ENCODE results near the gene MASP2. TPM values are rescaled to one million over a fixed set of nuclear protein-coding genes. Genes with fewer than 3 reads are reported as not detected.

The MASP2 gene
- polyA plus RNA-seq, 1 of the 3 experiments (the other 2 are of a cell fraction) = not detected

DNA sequence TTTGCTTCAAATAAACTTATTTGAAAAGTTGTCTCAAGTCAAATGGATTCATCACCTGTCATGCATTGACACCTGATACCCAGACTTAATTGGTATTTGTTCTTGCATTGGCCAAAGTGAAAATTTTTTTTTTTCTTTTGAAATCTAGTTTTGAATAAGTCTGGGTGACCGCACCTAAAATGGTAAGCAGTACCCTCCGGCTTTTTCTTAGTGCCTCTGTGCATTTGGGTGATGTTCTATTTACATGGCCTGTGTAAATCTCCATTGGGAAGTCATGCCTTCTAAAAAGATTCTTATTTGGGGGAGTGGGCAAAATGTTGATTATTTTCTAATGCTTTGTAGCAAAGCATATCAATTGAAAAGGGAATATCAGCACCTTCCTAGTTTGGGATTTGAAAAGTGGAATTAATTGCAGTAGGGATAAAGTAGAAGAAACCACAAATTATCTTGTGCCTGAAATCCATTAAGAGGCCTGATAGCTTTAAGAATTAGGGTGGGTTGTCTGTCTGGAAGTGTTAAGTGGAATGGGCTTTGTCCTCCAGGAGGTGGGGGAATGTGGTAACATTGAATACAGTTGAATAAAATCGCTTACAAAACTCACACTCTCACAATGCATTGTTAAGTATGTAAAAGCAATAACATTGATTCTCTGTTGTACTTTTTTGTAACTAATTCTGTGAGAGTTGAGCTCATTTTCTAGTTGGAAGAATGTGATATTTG lies 22.7 kb downstream of the MASP2 start:
- peaks cover 68 to 75% of the 10 kb centered on the region in 2 experiments for H3K36me3 ChIP-seq (replicated peaks in 1 of 2; ENCODE audit: control insufficient read depth in 1 of 2, insufficient read depth in 2 of 2, low read length in 1 of 2)
- no peak overlapping the region for H3K4me3 ChIP-seq (ENCODE audit: low read depth in 2 of 2, low read length in 1 of 2)
- H3K27ac ChIP-seq (ENCODE audit: low read depth in 2 of 2, low read length in 1 of 2) = no peak overlapping the region
- POLR2A ChIA-PET = no interaction called here
- H2AFZ ChIP-seq (ENCODE audit: low read depth) = no peak overlapping the region
- CTCF ChIA-PET = interaction anchor here (0.7 kb wide), 1 partner anchor 13 kb away, joined by 3 read pairs; no protein-coding TSS in a partner anchor
- no peaks in the 10 kb centered on the region for H3K9me3 ChIP-seq
- no peaks in the 10 kb centered on the region for H3K27me3 ChIP-seq (ENCODE audit: insufficient read depth)
- WGBS (ENCODE audit: low lambda C conversion rate) = 95% methylated on average over 3 of the region's 3 CpGs
- no peak overlapping the region for H3K9ac ChIP-seq
- H4K20me1 ChIP-seq (ENCODE audit: insufficient read depth) = peaks cover 23% of the 10 kb centered on the region
- TF ChIP-seq, protein P1, sequence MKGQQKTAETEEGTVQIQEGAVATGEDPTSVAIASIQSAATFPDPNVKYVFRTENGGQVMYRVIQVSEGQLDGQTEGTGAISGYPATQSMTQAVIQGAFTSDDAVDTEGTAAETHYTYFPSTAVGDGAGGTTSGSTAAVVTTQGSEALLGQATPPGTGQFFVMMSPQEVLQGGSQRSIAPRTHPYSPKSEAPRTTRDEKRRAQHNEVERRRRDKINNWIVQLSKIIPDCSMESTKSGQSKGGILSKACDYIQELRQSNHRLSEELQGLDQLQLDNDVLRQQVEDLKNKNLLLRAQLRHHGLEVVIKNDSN (IDR thresholded peaks at IDR 0.05; ENCODE audit: borderline replicate concordance, low read depth) = no peak
- no peak for TF ChIP-seq CHD2 (IDR thresholded peaks at IDR 0.05; ENCODE audit: low read length, partially characterized antibody)
- TF ChIP-seq SIN3A (IDR thresholded peaks at IDR 0.05; ENCODE audit: borderline replicate concordance, low read depth, low read length) = no peak
- TF ChIP-seq POLR2AphosphoS5 (IDR thresholded peaks at IDR 0.05; ENCODE audit: low read depth, low read length) = no peak
- no peak for TF ChIP-seq REST (IDR thresholded peaks at IDR 0.05; ENCODE audit: low read depth, low read length)
- no peak for TF ChIP-seq EZH2phosphoT487 (IDR thresholded peaks at IDR 0.05; ENCODE audit: borderline replicate concordance, low read depth)
- TF ChIP-seq FOXM1 (IDR thresholded peaks at IDR 0.05; ENCODE audit: low read depth) = no peak
- no peak for TF ChIP-seq EP300 (IDR thresholded peaks at IDR 0.05; ENCODE audit: borderline replicate concordance in 1 of 2, low read depth in 1 of 2, low read length in 1 of 2)
- TF ChIP-seq MAX (IDR thresholded peaks at IDR 0.05; ENCODE audit: low read depth) = no peak
- TF ChIP-seq RFX5 (IDR thresholded peaks at IDR 0.05; ENCODE audit: low read length) = no peak
- peaks cover 21% of the 10 kb centered on the region; the same call in 1 of the 2 replicates for H3K79me2 ChIP-seq (ENCODE audit: insufficient read depth)
- H3K4me2 ChIP-seq = no peak overlapping the region
- no peak for DNase-seq
- H3K4me1 ChIP-seq (ENCODE audit: control insufficient read depth in 1 of 2, insufficient read depth in 2 of 2, low read depth in 1 of 2, low read length in 1 of 2) = no peaks in the 10 kb centered on the region
- H3F3A ChIP-seq (replicated peaks; ENCODE audit: insufficient read depth) = peaks cover 32% of the 10 kb centered on the region
- no peaks in the 10 kb centered on the region for H3K9me2 ChIP-seq

- Histone ChIP-seq H3K4me1 (ENCODE audit: control insufficient read depth in 1 of 2, insufficient read depth in 2 of 2, low read depth in 1 of 2, low read length in 1 of 2) (no peaks in the 10 kb centered on the region), H3F3A (replicated peaks; ENCODE audit: insufficient read depth) (peaks cover 31% of the 10 kb centered on the region), H3K9ac (no peak overlapping the region), H3K9me3 (no peaks in the 10 kb centered on the region), H4K20me1 (ENCODE audit: insufficient read depth) (peaks cover 35% of the 10 kb centered on the region), H2AFZ (ENCODE audit: low read depth) (no peak overlapping the region), H3K79me2 (ENCODE audit: insufficient read depth) (peaks cover 32% of the 10 kb centered on the region; the same call in 1 of the 2 replicates), H3K27me3 (ENCODE audit: insufficient read depth) (no peaks in the 10 kb centered on the region), H3K27ac (ENCODE audit: low read depth in 2 of 2, low read length in 1 of 2) (no peak overlapping the region), H3K36me3 (replicated peaks in 1 of 2; ENCODE audit: control insufficient read depth in 1 of 2, insufficient read depth in 2 of 2, low read length in 1 of 2) (peaks cover 79 to 83% of the 10 kb centered on the region in 2 experiments), H3K4me2 (no peak overlapping the region), H3K4me3 (ENCODE audit: low read depth in 2 of 2, low read length in 1 of 2) (no peak overlapping the region), H3K9me2 (no peaks in the 10 kb centered on the region)
- whole genome bisulfite sequencing (ENCODE audit: low lambda C conversion rate) = 96% methylated on average over 14 of the region's 14 CpGs
- DNase-seq = no peak
- ChIA-PET POLR2A (no interaction called here), CTCF (interaction anchor here (3.3 kb wide), 1 partner anchor 14 kb away, joined by 15 read pairs; no protein-coding TSS in a partner anchor)
- TF ChIP-seq GABPA (IDR thresholded peaks at IDR 0.05; ENCODE audit: low read depth) (no peak), CHD2 (IDR thresholded peaks at IDR 0.05; ENCODE audit: low read length, partially characterized antibody) (no peak), MEF2A (IDR thresholded peaks at IDR 0.05; ENCODE audit: borderline replicate concordance, low read depth) (no peak), RAD21 (IDR thresholded peaks at IDR 0.05; ENCODE audit: low read length) (no peak)
These were observed 23.8 kb downstream of the MASP2 start for GRCh38 chr1:11023201-11023600.

Measured in SK-N-SH (cell line).